ENCODE measurements around the gene MCF2L2. TPM values are rescaled to one million over a fixed set of nuclear protein-coding genes. Genes with fewer than 3 reads are reported as not detected.

MCF2L2 gene
- total and polyA plus RNA-seq, 9 of the 15 experiments (the other 6 are each of a cell fraction or from before 2014, with no cell fraction given) = 0.56 to 4.2 (median 3.0) TPM

GRCh38 chr3:183214277-183214612, 214.2 kb downstream of the MCF2L2 start:
- CTCF ChIA-PET (ENCODE audit: low intra/inter-chr PET ratio) = no interaction called here
- FAIRE-seq (no peak), DNase-seq (ENCODE audit: extremely low read depth in 1 of 4, low spot score in 3 of 4) (no peak), ATAC-seq (no peak)
- intact Hi-C loops (cut with micrococcal nuclease) = no loop called here
- H3K9ac ChIP-seq (ENCODE audit: insufficient read depth in 1 of 2, low read depth in 2 of 2, low read length in 2 of 2) = no peak overlapping the region
- H3K4me1 ChIP-seq (replicated peaks in 1 of 2; ENCODE audit: control insufficient read depth in 2 of 2, insufficient read depth in 2 of 2, low read length in 2 of 2) = peaks cover 3 to 5% of the 10 kb centered on the region in 2 experiments; a peak in 3 of 5 replicates
- no peak for TF ChIP-seq SMARCA5 (IDR thresholded peaks at IDR 0.05)
- TF ChIP-seq PTTG1 (tag; IDR thresholded peaks at IDR 0.05; ENCODE audit: low read depth) = no peak
- no peak for TF ChIP-seq ZNF766 (CRISPR knock-in tag; conservative IDR thresholded peaks at IDR 0.05)
- no peak for TF ChIP-seq NR4A1 (CRISPR knock-in tag; IDR thresholded peaks at IDR 0.05)
- no peak for TF ChIP-seq NR4A1 (tag; IDR thresholded peaks at IDR 0.05)
- TF ChIP-seq ZBTB34 (CRISPR knock-in tag; IDR thresholded peaks at IDR 0.05) = no peak
- TF ChIP-seq ZNF699 (CRISPR knock-in tag; IDR thresholded peaks at IDR 0.05; ENCODE audit: insufficient replicate concordance) = no peak
- TF ChIP-seq PTBP1 (IDR thresholded peaks at IDR 0.05; ENCODE audit: low read depth, low read length) = no peak
- TF ChIP-seq ZNF143 (CRISPR knock-in tag; IDR thresholded peaks at IDR 0.05) = no peak
- TF ChIP-seq TBP (optimal IDR thresholded peaks at IDR 0.05; ENCODE audit: low read depth, low read length) = no peak
- no peak for TF ChIP-seq ZNF23 (CRISPR knock-in tag; IDR thresholded peaks at IDR 0.05)
- TF ChIP-seq TRIM28 (IDR thresholded peaks at IDR 0.05) = no peak
- no peak for TF ChIP-seq HDAC1 (IDR thresholded peaks at IDR 0.05)
- no peak for TF ChIP-seq RBM15 (IDR thresholded peaks at IDR 0.05; ENCODE audit: insufficient read depth, low read length)
- TF ChIP-seq IFI16 (CRISPR knock-in tag; IDR thresholded peaks at IDR 0.05) = no peak
- no peak for TF ChIP-seq MLLT1 (IDR thresholded peaks at IDR 0.05)
- no peak for TF ChIP-seq TCF15 (CRISPR knock-in tag; IDR thresholded peaks at IDR 0.05)
- TF ChIP-seq TCF7 (IDR thresholded peaks at IDR 0.05; ENCODE audit: borderline replicate concordance) = no peak
- no peak for TF ChIP-seq ZNF133 (CRISPR knock-in tag; IDR thresholded peaks at IDR 0.05)
- H3K9me3 ChIP-seq (replicated peaks; ENCODE audit: control insufficient read depth, insufficient read depth, low read depth, low read length) = no peaks in the 10 kb centered on the region
- H2AFZ ChIP-seq (ENCODE audit: low read depth, low read length) = no peak overlapping the region
- WGBS (ENCODE audit: insufficient coverage, low coverage, missing lambda C conversion rate) = 41% methylated on average over 2 of the region's 2 CpGs
- no peaks in the 10 kb centered on the region for H3K79me2 ChIP-seq (ENCODE audit: control insufficient read depth, insufficient read depth, low read length)
- H3K27me3 ChIP-seq (ENCODE audit: control insufficient read depth in 2 of 2, insufficient read depth in 2 of 2, low read length in 2 of 2) = no peaks in the 10 kb centered on the region
- POLR2A ChIA-PET = interaction anchor here (0.7 kb wide), 1 partner anchor 8 kb away, joined by 3 read pairs; no protein-coding TSS in a partner anchor
- H3K27ac ChIP-seq (ENCODE audit: extremely low read depth, low read depth, low read length) = no peak overlapping the region
- no peaks in the 10 kb centered on the region for H3K9me1 ChIP-seq (ENCODE audit: control insufficient read depth, insufficient read depth, low read length)
- no peak overlapping the region for H3K4me2 ChIP-seq (ENCODE audit: insufficient read depth, low read length)
- no TSS peak for BruUV-seq (replicated peaks)
- H3K36me3 ChIP-seq (ENCODE audit: control insufficient read depth, insufficient read depth, low read length) = no peaks in the 10 kb centered on the region
- in situ Hi-C loops (cut with MboI) = no loop called here
- no peaks in the 10 kb centered on the region for H4K20me1 ChIP-seq (replicated peaks; ENCODE audit: control insufficient read depth, insufficient read depth, low read length)
- H3K4me3 ChIP-seq = no peak overlapping the region
